ENCODE measurements around the gene EFL1.
"Not testable (repeated sequence)": the region's sequence is repeated elsewhere in the genome, so short reads cannot be mapped to it uniquely, and the experiment has no call there.

The EFL1 gene

DNA sequence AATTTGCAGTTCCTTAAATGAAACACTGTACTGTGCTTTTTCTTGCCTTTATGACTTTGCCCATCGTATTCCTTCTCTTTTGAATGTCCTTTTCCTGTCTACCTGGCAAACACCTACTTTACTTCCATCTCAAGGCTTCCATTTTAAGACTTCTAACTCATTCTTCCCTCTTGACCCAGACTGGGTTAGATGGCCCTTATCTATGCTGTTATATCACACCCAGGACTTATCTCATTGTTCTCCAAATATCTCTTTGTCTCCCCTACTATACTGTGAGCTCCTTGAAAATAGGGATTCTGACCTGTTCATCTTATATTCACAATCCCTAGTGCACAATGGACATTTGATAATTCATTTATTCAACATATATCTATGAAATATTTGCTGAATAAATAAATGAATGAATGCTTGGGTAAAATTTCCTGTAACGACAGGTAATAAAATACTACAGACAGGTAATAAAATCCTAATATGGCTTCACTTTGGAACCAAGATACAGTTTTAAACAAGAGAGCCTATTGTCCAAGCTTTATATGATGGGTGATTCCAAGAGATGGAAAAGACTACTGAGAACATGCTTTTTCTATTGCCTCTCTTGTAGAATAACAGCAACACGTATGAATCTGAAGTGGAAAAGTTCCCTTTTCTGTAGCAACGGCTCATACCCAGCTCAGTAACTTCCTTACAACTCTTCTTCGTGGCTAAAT is 22.7 kb downstream of the EFL1 start:
- no peak for DNase-seq
- H3K27me3 ChIP-seq: no peaks in the 10 kb centered on the region
- TF ChIP-seq, protein P1, sequence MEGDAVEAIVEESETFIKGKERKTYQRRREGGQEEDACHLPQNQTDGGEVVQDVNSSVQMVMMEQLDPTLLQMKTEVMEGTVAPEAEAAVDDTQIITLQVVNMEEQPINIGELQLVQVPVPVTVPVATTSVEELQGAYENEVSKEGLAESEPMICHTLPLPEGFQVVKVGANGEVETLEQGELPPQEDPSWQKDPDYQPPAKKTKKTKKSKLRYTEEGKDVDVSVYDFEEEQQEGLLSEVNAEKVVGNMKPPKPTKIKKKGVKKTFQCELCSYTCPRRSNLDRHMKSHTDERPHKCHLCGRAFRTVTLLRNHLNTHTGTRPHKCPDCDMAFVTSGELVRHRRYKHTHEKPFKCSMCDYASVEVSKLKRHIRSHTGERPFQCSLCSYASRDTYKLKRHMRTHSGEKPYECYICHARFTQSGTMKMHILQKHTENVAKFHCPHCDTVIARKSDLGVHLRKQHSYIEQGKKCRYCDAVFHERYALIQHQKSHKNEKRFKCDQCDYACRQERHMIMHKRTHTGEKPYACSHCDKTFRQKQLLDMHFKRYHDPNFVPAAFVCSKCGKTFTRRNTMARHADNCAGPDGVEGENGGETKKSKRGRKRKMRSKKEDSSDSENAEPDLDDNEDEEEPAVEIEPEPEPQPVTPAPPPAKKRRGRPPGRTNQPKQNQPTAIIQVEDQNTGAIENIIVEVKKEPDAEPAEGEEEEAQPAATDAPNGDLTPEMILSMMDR (IDR thresholded peaks at IDR 0.05; ENCODE audit: low read depth, low read length): no peak
- no peak overlapping the region for H3K4me3 ChIP-seq (ENCODE audit: low read depth, low read length)
- peaks cover 4% of the 10 kb centered on the region; the same call in 1 of the 2 replicates for H3K36me3 ChIP-seq
- H3K4me1 ChIP-seq: no peaks in the 10 kb centered on the region
- no peaks in the 10 kb centered on the region for H3K9me3 ChIP-seq

DNA sequence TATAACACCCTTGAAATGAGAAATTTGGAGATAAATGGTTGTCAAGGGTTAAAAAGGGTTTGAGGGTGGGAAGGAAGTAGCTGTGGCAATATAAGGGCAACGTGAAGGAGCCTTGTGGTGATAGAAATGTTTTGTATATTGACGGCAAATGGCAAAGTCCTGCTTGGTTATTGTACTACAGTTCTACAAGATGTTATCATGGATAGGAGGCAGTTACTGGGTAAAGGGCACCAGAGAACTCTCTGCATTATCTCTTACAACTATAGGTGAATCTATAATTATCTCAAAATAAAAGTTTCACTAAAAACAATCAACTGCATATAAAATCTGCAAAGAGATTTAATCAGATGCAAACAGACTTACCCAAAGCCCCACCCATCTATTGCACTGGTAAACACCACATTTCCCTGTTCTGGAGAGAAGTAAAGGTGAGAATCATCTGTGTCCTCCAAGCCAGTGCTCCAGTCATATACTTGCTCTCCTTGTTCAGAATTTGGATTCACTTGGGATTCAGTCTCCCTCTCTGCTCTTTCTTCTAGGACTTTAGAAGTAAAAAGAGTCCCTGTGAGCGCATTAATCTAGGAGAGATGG is 24.5 kb downstream of the EFL1 start:
- not testable (repeated sequence) for H3K9me3 ChIP-seq; H3K27me3 ChIP-seq; DNase-seq; H3K36me3 ChIP-seq; H3K4me1 ChIP-seq; H3K4me3 ChIP-seq (ENCODE audit: low read depth, low read length)

DNA sequence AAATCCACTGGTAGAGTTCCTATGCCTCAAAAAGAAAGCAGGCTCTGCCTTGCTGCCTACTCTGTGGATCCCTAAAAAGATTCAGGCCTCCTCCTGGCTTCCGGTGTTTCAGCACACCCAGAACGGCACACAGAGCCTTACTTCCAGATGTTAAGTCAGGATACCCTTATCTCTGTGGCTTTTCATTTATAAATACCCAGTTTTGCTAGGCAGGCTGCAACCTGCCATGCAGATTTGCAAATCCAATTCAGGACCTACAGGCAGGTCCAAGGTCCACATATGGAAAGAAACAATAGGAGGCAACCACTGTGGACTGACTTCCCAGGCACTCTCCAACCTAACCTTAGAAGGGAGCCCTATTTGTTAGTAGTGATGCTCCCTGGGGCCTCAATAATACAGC is 30.7 kb downstream of the EFL1 start:
- Histone ChIP-seq H3K9me3 (no peaks in the 10 kb centered on the region), H3K27me3 (no peaks in the 10 kb centered on the region), H3K36me3 (0 out of 2 replicates have a peak, but pooled peaks cover 2% of the 10 kb centered on the region), H3K4me1 (peaks cover 3% of the 10 kb centered on the region; the same call in 1 of the 2 replicates), H3K4me3 (ENCODE audit: low read depth, low read length) (no peak overlapping the region)
- TF ChIP-seq, protein P1 (IDR thresholded peaks at IDR 0.05; ENCODE audit: low read depth, low read length): no peak
- DNase-seq: no peak

DNA sequence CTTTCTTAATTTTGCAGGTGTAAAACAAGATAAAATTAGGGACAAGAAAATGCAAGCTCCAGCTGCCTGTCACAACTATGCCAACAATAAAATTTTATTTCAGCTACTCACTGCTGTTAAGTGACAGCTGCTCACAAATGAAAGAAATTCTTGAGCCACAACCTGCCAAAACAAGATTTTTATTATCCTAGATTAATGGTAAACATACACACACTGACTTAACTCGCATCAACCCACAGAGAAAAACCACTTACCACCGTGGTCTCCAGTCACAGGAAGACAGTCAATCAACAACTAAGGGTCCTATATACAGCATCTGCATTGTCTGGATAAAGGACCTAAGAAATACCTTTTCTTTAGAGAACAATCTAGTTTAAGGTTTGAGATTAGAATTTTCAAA is 31.3 kb downstream of the EFL1 start:
- no peaks in the 10 kb centered on the region for H3K27me3 ChIP-seq
- 0 out of 2 replicates have a peak, but pooled peaks cover 2% of the 10 kb centered on the region for H3K36me3 ChIP-seq
- no peak overlapping the region for H3K4me3 ChIP-seq (ENCODE audit: low read depth, low read length)
- no peaks in the 10 kb centered on the region for H3K9me3 ChIP-seq
- peaks cover 3% of the 10 kb centered on the region; the same call in 1 of the 2 replicates for H3K4me1 ChIP-seq
- no peak for DNase-seq
- TF ChIP-seq, protein P1 (IDR thresholded peaks at IDR 0.05; ENCODE audit: low read depth, low read length): no peak

DNA sequence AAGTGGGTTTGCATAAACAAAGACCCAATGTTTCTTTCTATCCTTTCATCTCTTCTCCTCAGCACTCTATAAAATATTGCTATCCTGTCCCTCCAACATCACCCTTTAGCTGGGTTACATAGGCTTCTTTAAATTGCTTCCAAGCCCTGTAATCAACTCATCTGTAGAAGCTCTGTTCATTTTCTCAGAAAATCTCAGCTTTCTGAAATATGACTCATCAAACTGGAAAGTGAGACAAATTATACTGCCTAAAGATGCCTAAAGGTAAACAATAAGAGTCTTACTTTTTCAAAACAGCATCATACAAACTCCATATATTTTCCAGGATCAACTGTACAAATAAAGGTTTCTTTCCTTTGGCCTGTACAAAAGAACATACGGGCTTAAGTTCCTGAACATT is 33.8 kb downstream of the EFL1 start:
- Histone ChIP-seq H3K27me3 (no peaks in the 10 kb centered on the region), H3K4me1 (peaks cover 1% of the 10 kb centered on the region; the same call in 1 of the 2 replicates)
- DNase-seq: no peak

DNA sequence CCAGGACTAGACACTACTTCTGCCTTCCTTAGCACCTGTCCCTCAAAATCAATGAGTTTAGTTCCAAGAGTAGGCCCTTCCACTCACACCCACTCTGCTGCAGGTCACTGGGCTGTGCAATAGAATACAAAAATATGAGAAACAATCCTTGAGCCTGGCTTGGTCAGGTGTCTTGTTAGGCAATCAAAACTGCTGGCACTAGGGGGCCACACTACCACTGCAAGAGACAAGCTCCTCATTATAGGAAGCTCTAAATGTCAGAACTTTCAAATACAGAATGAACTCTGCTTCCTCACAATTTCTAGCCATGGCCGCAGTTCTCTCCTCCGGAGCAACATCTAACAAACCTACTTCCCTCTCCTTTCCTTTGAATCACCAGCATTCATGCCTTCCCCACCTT is 41.0 kb downstream of the EFL1 start:
- not testable (repeated sequence) for H3K36me3 ChIP-seq; H3K9me3 ChIP-seq; H3K4me1 ChIP-seq; H3K4me3 ChIP-seq (ENCODE audit: low read depth, low read length); H3K27me3 ChIP-seq
- DNase-seq: peak; percentile 34
- TF ChIP-seq, protein P1 (IDR thresholded peaks at IDR 0.05; ENCODE audit: low read depth, low read length): peak; percentile 43

More for the DNA sequence above, 33.8 kb downstream of the EFL1 start:
- H3K4me3 ChIP-seq (ENCODE audit: low read depth, low read length): no peak overlapping the region
- TF ChIP-seq, protein P1 (IDR thresholded peaks at IDR 0.05; ENCODE audit: low read depth, low read length): no peak
- no peaks in the 10 kb centered on the region for H3K9me3 ChIP-seq
- H3K36me3 ChIP-seq: 0 out of 2 replicates have a peak, but pooled peaks cover 2% of the 10 kb centered on the region

DNA sequence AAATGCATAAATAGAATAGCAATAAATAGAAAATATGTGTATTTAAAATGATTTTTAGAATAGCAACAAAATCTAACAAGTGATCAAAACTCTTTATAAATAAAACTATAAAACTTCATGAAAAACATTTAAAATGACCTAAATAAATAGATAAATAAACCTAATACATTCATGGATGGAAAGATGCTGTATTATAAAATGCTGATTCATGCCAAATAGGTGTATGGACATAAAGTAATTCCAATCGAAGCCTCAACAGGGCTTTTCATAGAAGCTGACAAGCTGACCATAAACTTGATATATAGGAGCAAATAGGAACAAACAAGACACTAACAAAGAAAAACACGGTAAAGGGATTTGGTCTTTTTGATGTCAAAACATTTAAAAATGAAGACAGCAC is 46.4 kb downstream of the EFL1 start:
- H3K27me3 ChIP-seq; H3K9me3 ChIP-seq; H3K4me1 ChIP-seq; DNase-seq; H3K36me3 ChIP-seq; H3K4me3 ChIP-seq (ENCODE audit: low read depth, low read length): not testable (repeated sequence)

DNA sequence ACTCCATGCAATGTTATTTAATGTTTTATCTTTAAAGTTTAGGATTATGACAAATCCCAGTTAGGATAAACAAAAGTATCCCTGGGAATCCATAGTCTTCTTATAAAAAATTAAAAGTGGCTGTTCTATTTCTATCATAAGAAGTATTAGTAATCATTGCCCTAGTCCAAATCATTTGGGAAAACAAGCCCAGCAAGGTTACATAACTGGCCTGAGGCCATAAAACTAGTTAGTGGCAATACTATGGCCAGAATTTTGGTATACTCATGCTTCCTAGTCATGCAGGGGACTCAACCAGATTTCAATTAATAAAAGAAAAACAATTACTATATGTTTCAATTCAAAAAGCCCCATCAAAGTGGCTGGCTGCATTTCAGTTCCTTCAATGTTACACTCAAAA is 50.3 kb downstream of the EFL1 start:
- H3K9me3 ChIP-seq; H3K4me3 ChIP-seq (ENCODE audit: low read depth, low read length); H3K36me3 ChIP-seq; H3K4me1 ChIP-seq; DNase-seq; H3K27me3 ChIP-seq: not testable (repeated sequence)

DNA sequence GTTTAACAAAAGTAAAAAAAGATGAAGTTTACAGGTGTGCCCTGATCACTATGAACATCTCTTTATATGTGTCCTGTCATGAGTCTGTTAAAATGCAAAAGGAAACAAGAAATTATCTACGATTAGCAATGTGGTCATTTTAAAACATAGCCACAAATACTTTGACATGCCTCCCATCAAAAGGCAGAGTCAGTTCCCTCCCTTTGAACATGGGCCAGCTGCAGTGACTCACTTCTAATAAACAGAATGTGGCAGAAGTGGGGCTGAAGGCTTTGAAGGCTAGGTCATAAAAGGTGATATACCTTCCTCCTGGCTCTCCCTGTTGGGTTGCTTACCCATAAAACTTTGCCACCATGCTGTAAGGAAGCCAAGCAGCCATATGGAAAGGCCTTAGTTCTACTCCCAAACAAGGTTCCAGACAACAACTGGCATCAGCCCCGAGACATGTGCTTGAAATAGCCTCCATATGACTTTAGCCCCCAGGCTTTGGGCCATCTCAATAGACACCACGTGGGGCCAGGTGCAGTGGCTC is 52.4 kb downstream of the EFL1 start:
- DNase-seq; H3K9me3 ChIP-seq; H3K27me3 ChIP-seq; H3K4me3 ChIP-seq (ENCODE audit: low read depth, low read length); H3K4me1 ChIP-seq; H3K36me3 ChIP-seq: not testable (repeated sequence)

DNA sequence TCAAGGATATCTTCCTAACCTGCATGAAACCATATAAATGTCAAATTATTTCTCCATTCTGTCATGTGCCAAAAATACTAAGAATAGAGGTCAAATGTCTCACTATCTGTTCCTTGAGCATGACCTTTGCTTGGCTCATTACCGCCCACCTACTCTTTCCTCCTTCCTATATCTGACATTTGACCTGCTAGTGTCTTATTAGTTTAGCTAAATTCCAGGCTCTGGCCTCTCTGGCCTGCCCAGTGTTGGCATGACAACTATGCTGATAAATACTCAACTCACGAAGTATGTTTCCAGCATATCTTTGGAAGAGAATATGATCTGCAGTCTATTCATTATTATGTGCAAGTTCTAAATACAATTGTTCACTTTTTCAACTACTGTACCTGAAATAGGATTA is 58.0 kb downstream of the EFL1 start:
- not testable (repeated sequence) for DNase-seq; H3K36me3 ChIP-seq; H3K4me1 ChIP-seq; H3K4me3 ChIP-seq (ENCODE audit: low read depth, low read length); H3K9me3 ChIP-seq; H3K27me3 ChIP-seq

Data from BE2C (cell line).